ENCODE measurements around the gene SPHKAP. TPM values are rescaled to one million over a fixed set of nuclear protein-coding genes. Genes with fewer than 3 reads are reported as not detected.

Gene SPHKAP
- total RNA-seq, 4 donors from 2014 or later: under 0.01 TPM; not detected in 3

GRCh38 chr2:228107846-228108245 is 73.6 kb downstream of the SPHKAP start:
- intact Hi-C loops (cut with DNase I): no loop called here
- H3K9me3 ChIP-seq: no peaks in the 10 kb centered on the region
- no peaks in the 10 kb centered on the region for H3K4me1 ChIP-seq
- no peaks in the 10 kb centered on the region for H3K36me3 ChIP-seq
- no peak overlapping the region for H3K27ac ChIP-seq
- no peaks in the 10 kb centered on the region for H3K27me3 ChIP-seq
- no peak overlapping the region for H3K4me3 ChIP-seq
- WGBS, 2 donors: 47 to 65% methylated on average over 2 of the region's 2 CpGs
- DNase-seq: no peak
- TF ChIP-seq CTCF (IDR thresholded peaks at IDR 0.05) (no peak), POLR2A (IDR thresholded peaks at IDR 0.05) (no peak)

- intact Hi-C loops (cut with DNase I): no loop called here
- Histone ChIP-seq H3K27ac (no peak overlapping the region), H3K9me3 (no peaks in the 10 kb centered on the region), H3K4me3 (no peak overlapping the region), H3K36me3 (no peaks in the 10 kb centered on the region), H3K27me3 (no peaks in the 10 kb centered on the region), H3K4me1 (no peaks in the 10 kb centered on the region)
- 60 to 78% methylated on average over 8 of the region's 8 CpGs for WGBS, 2 donors
- no peak for TF ChIP-seq POLR2A (IDR thresholded peaks at IDR 0.05)
- TF ChIP-seq CTCF (IDR thresholded peaks at IDR 0.05): no peak
- no peak for DNase-seq
Observed at GRCh38 chr2:228105526-228106250, 75.8 kb downstream of the SPHKAP start.

GRCh38 chr2:228104215-228104614 is 77.3 kb downstream of the SPHKAP start:
- H3K9me3 ChIP-seq: no peaks in the 10 kb centered on the region
- H3K36me3 ChIP-seq: no peaks in the 10 kb centered on the region
- intact Hi-C loops (cut with DNase I): no loop called here
- 84 to 92% methylated on average over 2 of the region's 2 CpGs for WGBS, 2 donors
- no peak overlapping the region for H3K27ac ChIP-seq
- H3K27me3 ChIP-seq: no peaks in the 10 kb centered on the region
- no peak for DNase-seq
- TF ChIP-seq CTCF (IDR thresholded peaks at IDR 0.05) (no peak), POLR2A (IDR thresholded peaks at IDR 0.05) (no peak)
- no peaks in the 10 kb centered on the region for H3K4me1 ChIP-seq
- no peak overlapping the region for H3K4me3 ChIP-seq

- TF ChIP-seq POLR2A (IDR thresholded peaks at IDR 0.05) (no peak), CTCF (IDR thresholded peaks at IDR 0.05) (no peak)
- H3K36me3 ChIP-seq: no peaks in the 10 kb centered on the region
- no peaks in the 10 kb centered on the region for H3K4me1 ChIP-seq
- H3K4me3 ChIP-seq: no peak overlapping the region
- H3K27me3 ChIP-seq: no peaks in the 10 kb centered on the region
- no peak overlapping the region for H3K27ac ChIP-seq
- 64 to 66% methylated on average over 5 of the region's 5 CpGs for WGBS, 2 donors
- intact Hi-C loops (cut with DNase I): no loop called here
- no peak for DNase-seq
- H3K9me3 ChIP-seq: no peaks in the 10 kb centered on the region
Observed at GRCh38 chr2:228103379-228103778, 78.1 kb downstream of the SPHKAP start.

- no peak for DNase-seq
- intact Hi-C loops (cut with DNase I): no loop called here
Observed at GRCh38 chr2:228102949-228103348, 78.5 kb downstream of the SPHKAP start.

More at GRCh38 chr2:228102949-228103348, 78.5 kb downstream of the SPHKAP start:
- H3K4me1 ChIP-seq: no peaks in the 10 kb centered on the region
- WGBS, 2 donors: 68 to 73% methylated on average over 4 of the region's 4 CpGs
- no peaks in the 10 kb centered on the region for H3K36me3 ChIP-seq
- no peak for TF ChIP-seq POLR2A (IDR thresholded peaks at IDR 0.05)
- TF ChIP-seq CTCF (IDR thresholded peaks at IDR 0.05): no peak
- H3K4me3 ChIP-seq: no peak overlapping the region
- H3K27me3 ChIP-seq: no peaks in the 10 kb centered on the region
- no peak overlapping the region for H3K27ac ChIP-seq
- H3K9me3 ChIP-seq: no peaks in the 10 kb centered on the region
